Measurements from ENCODE around the gene ADPRM.
"Not testable (repeated sequence)": the region's sequence is repeated elsewhere in the genome, so short reads cannot be mapped to it uniquely, and the experiment has no call there.

- not testable (repeated sequence) for TF ChIP-seq PATZ1 (tag by site-specific recombination; IDR thresholded peaks at IDR 0.05); ZNF248 (tag by site-specific recombination; IDR thresholded peaks at IDR 0.05); TRIM28 (IDR thresholded peaks at IDR 0.05; ENCODE audit: borderline replicate concordance, low read length); ZNF792 (tag by site-specific recombination; IDR thresholded peaks at IDR 0.05); SETDB1 (IDR thresholded peaks at IDR 0.05; ENCODE audit: insufficient read length, low read length); ZNF747 (tag by site-specific recombination; IDR thresholded peaks at IDR 0.05); ZIC2 (tag by site-specific recombination; IDR thresholded peaks at IDR 0.05); ZSCAN16 (tag by site-specific recombination; IDR thresholded peaks at IDR 0.05)
These were observed 34.7 kb downstream of the ADPRM start for GRCh38 chr17:10732121-10732520.

Data from HEK293 (cell line).